GM23338 (cell line): Measurements from ENCODE around the gene GM2A. TPM values are rescaled to one million over a fixed set of nuclear protein-coding genes. Genes with fewer than 3 reads are reported as not detected.

ENCODE experiments used
- ATAC-seq: fragments of 200-7000 bp; cut with Tn5 transposase; 3 replicates; pipeline ENCODE4 v1.9.1; 2020
- DNase-seq: peaks from one replicate; pipeline ENCODE4 v3.0.0-alpha.2; 2015; ENCODE audit warnings: low spot score
- H2AFZ ChIP-seq: fragments of 200-600 bp; sonication (generic); 2 replicates; pipeline ENCODE4 v1.8.0; 2016; ENCODE audit warnings: antibody characterized with exemption, mild to moderate bottlenecking, moderate library complexity
- H3F3A ChIP-seq: fragments of 200-600 bp; sonication (generic); replicated peaks from 2 replicates; pipeline ENCODE4 v1.8.0; 2017; ENCODE audit warnings: antibody characterized with exemption, mixed run types, low read depth
- H3K27ac ChIP-seq: fragments of 200-600 bp; sonication (generic); 2 replicates; pipeline ENCODE4 v1.6.1; 2016; ENCODE audit warnings: low read depth
- H3K27me3 ChIP-seq: fragments of 200-600 bp; sonication (generic); 2 replicates; pipeline ENCODE4 v1.8.0; 2016; ENCODE audit warnings: mild to moderate bottlenecking, mixed run types, moderate library complexity; ENCODE audit not compliant: insufficient read depth
- H3K36me3 ChIP-seq: fragments of 200-600 bp; sonication (generic); 2 replicates; pipeline ENCODE4 v1.8.0; 2016; ENCODE audit warnings: mild to moderate bottlenecking; ENCODE audit not compliant: insufficient read depth
- H3K4me1 ChIP-seq: fragments of 200-600 bp; sonication (generic); 2 replicates; pipeline ENCODE4 v1.8.0; 2016; ENCODE audit warnings: mild to moderate bottlenecking, moderate library complexity; ENCODE audit not compliant: insufficient read depth
- H3K4me2 ChIP-seq: fragments of 200-600 bp; sonication (generic); 2 replicates; pipeline ENCODE4 v1.7.1; 2017; ENCODE audit warnings: mixed run types
- H3K4me3 ChIP-seq: fragments of 200-600 bp; sonication (generic); 2 replicates; pipeline ENCODE4 v1.6.1; 2016; ENCODE audit warnings: mixed run types
- H3K79me2 ChIP-seq: fragments of 200-600 bp; sonication (generic); replicated peaks from 2 replicates; pipeline ENCODE4 v1.8.0; 2017; ENCODE audit warnings: mild to moderate bottlenecking; ENCODE audit not compliant: insufficient read depth
- H3K9me2 ChIP-seq: fragments of 200-600 bp; sonication (generic); 2 replicates; pipeline ENCODE4 v1.8.0; 2017; ENCODE audit not compliant: insufficient read depth
- H4K20me1 ChIP-seq: fragments of 200-600 bp; sonication (generic); replicated peaks from 2 replicates; pipeline ENCODE4 v1.8.0; 2017; ENCODE audit warnings: mild to moderate bottlenecking; ENCODE audit not compliant: insufficient read depth
- H3K27ac Mint-ChIP-seq: 2 replicates; pipeline ENCODE4 v1.8.0; 2020; ENCODE audit warnings: inconsistent platforms, mild to moderate bottlenecking, moderate library complexity, mixed read lengths
- H3K27me3 Mint-ChIP-seq: 3 replicates; pipeline ENCODE4 v1.8.0; 2022; ENCODE audit warnings: low read depth, mild to moderate bottlenecking, moderate library complexity, mixed read lengths, inconsistent platforms; ENCODE audit not compliant: insufficient read depth, poor library complexity
- H3K36me3 Mint-ChIP-seq: 3 replicates; pipeline ENCODE4 v1.8.0; 2021; ENCODE audit warnings: low read depth, mild to moderate bottlenecking, inconsistent platforms, moderate library complexity, mixed read lengths
- H3K4me1 Mint-ChIP-seq: 3 replicates; pipeline ENCODE4 v1.8.0; 2020; ENCODE audit warnings: mild to moderate bottlenecking, inconsistent platforms, mixed read lengths
- H3K4me3 Mint-ChIP-seq: 3 replicates; pipeline ENCODE4 v1.8.0; 2021; ENCODE audit warnings: moderate library complexity, mild to moderate bottlenecking, inconsistent platforms, mixed read lengths
- H3K9me3 Mint-ChIP-seq: 3 replicates; pipeline ENCODE4 v1.8.0; 2020; ENCODE audit warnings: moderate library complexity, mild to moderate bottlenecking, inconsistent platforms, mixed read lengths
- CREB1 ChIP-seq: fragments of 250-450 bp; sonication (Bioruptor Pico); IDR thresholded peaks from 2 replicates; pipeline ENCODE4 v1.5.0; 2020; ENCODE audit warnings: low read depth, mild to moderate bottlenecking, moderate library complexity
- CTCF ChIP-seq, 2 experiments: fragments of 200-600 bp in 1 of 2; sonication (generic) in 1 of 2; conservative IDR thresholded peaks; 2 replicates each; pipeline versions ENCODE4 v1.5.1 to v1.6.1; 2016 to 2017; ENCODE audit warnings: antibody characterized with exemption in 2 of 2, low read depth in 2 of 2, mild to moderate bottlenecking in 2 of 2, moderate library complexity in 1 of 2
- ETS1 ChIP-seq: IDR thresholded peaks from 2 replicates; pipeline ENCODE4 v1.6.1; 2016; ENCODE audit warnings: antibody characterized with exemption
- JUNB ChIP-seq: IDR thresholded peaks from one replicate; pipeline ENCODE4 v1.6.1; 2016; ENCODE audit warnings: antibody characterized with exemption; ENCODE audit not compliant: unreplicated experiment
- NANOG ChIP-seq: IDR thresholded peaks from 2 replicates; pipeline ENCODE4 v1.6.1; 2016; ENCODE audit warnings: antibody characterized with exemption, borderline replicate concordance
- POLR2AphosphoS5 ChIP-seq: IDR thresholded peaks from 2 replicates; pipeline ENCODE4 v1.6.1; 2016; ENCODE audit warnings: antibody characterized with exemption, low read depth
- STAT1 ChIP-seq: IDR thresholded peaks from one replicate; pipeline ENCODE4 v1.6.1; 2016; ENCODE audit warnings: antibody characterized with exemption; ENCODE audit not compliant: unreplicated experiment
- ZNF331 ChIP-seq: fragments of 250-450 bp; sonication (Bioruptor Pico); IDR thresholded peaks from 2 replicates; pipeline ENCODE4 v1.5.0; 2020; ENCODE audit warnings: low read depth, mild to moderate bottlenecking, moderate library complexity
- ZNF462 ChIP-seq: fragments of 250-450 bp; sonication (Bioruptor Pico); IDR thresholded peaks from 2 replicates; pipeline ENCODE4 v1.5.0; 2020; ENCODE audit warnings: mild to moderate bottlenecking, moderate library complexity
- polyA plus RNA-seq: library from polyadenylated mRNA; unstranded; fragments of >200 nt; fragmentation: Nextera tagmentation; extraction: Ambion mirVana; gene quantifications from 2 replicates; pipeline ENCODE4 v1.2.1, GENCODE V29; 2016
- total RNA-seq: library from RNA; depleted of rRNA; stranded (reverse); fragments of >200 nt; shearing (Covaris generic); gene quantifications from 2 replicates; pipeline ENCODE4 v1.2.3, GENCODE V29; 2014
- TF ChIP-seq, protein P1 (sequence below): IDR thresholded peaks from one replicate; pipeline ENCODE4 v1.6.1; 2018; ENCODE audit warnings: antibody characterized with exemption; ENCODE audit not compliant: unreplicated experiment

Gene GM2A
- total and polyA plus RNA-seq, 2 experiments from 2014 or later, result 9.8 to 27.8 TPM

GRCh38 chr5:151262532-151262931 is 9.5 kb downstream of the GM2A start:
- no peak for DNase-seq
- no peaks in the 10 kb centered on the region; the same call in 1 of the 2 replicates for H4K20me1 ChIP-seq
- peaks cover 5% of the 10 kb centered on the region; the same call in 1 of the 2 replicates for H3K36me3 ChIP-seq
- no peak overlapping the region for H3K4me3 ChIP-seq
- no peak overlapping the region for H2AFZ ChIP-seq
- TF ChIP-seq CTCF (conservative IDR thresholded peaks at IDR 0.05; ENCODE audit: low read depth in 2 of 2), result no peak
- TF ChIP-seq JUNB, result no peak
- no peak for TF ChIP-seq ZNF331
- TF ChIP-seq POLR2AphosphoS5, result no peak
- TF ChIP-seq ZNF462 (CRISPR knock-in tag), result no peak
- TF ChIP-seq STAT1, result no peak
- TF ChIP-seq ETS1, result no peak
- no peak for TF ChIP-seq CREB1 (CRISPR knock-in tag)
- TF ChIP-seq NANOG, result no peak
- TF ChIP-seq, protein P1, sequence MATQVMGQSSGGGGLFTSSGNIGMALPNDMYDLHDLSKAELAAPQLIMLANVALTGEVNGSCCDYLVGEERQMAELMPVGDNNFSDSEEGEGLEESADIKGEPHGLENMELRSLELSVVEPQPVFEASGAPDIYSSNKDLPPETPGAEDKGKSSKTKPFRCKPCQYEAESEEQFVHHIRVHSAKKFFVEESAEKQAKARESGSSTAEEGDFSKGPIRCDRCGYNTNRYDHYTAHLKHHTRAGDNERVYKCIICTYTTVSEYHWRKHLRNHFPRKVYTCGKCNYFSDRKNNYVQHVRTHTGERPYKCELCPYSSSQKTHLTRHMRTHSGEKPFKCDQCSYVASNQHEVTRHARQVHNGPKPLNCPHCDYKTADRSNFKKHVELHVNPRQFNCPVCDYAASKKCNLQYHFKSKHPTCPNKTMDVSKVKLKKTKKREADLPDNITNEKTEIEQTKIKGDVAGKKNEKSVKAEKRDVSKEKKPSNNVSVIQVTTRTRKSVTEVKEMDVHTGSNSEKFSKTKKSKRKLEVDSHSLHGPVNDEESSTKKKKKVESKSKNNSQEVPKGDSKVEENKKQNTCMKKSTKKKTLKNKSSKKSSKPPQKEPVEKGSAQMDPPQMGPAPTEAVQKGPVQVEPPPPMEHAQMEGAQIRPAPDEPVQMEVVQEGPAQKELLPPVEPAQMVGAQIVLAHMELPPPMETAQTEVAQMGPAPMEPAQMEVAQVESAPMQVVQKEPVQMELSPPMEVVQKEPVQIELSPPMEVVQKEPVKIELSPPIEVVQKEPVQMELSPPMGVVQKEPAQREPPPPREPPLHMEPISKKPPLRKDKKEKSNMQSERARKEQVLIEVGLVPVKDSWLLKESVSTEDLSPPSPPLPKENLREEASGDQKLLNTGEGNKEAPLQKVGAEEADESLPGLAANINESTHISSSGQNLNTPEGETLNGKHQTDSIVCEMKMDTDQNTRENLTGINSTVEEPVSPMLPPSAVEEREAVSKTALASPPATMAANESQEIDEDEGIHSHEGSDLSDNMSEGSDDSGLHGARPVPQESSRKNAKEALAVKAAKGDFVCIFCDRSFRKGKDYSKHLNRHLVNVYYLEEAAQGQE, result no peak
- no peaks in the 10 kb centered on the region for H3K9me3 Mint-ChIP-seq
- H3K36me3 Mint-ChIP-seq, result peaks cover 11% of the 10 kb centered on the region
- H3K4me1 ChIP-seq, result no peaks in the 10 kb centered on the region
- H3K4me1 Mint-ChIP-seq, result peaks cover 12% of the 10 kb centered on the region
- H3K4me3 Mint-ChIP-seq, result no peak overlapping the region
- no peaks in the 10 kb centered on the region for H3K27me3 ChIP-seq
- peaks cover 9% of the 10 kb centered on the region for H3K27me3 Mint-ChIP-seq
- no peak overlapping the region for H3K4me2 ChIP-seq
- no peaks in the 10 kb centered on the region for H3F3A ChIP-seq
- H3K9me2 ChIP-seq, result no peaks in the 10 kb centered on the region
- no peaks in the 10 kb centered on the region for H3K79me2 ChIP-seq
- no peak overlapping the region for H3K27ac Mint-ChIP-seq
- no peak overlapping the region for H3K27ac ChIP-seq
- no peak for ATAC-seq
